ENCODE measurements around the gene CCDC201.
"Not testable (repeated sequence)": the region's sequence is repeated elsewhere in the genome, so short reads cannot be mapped to it uniquely, and the experiment has no call there.

CCDC201 gene

GRCh38 chr7:45817913-45818312 is 55.0 kb downstream of the CCDC201 start:
- DNase-seq (ENCODE audit: low read depth, low spot score) = not testable (repeated sequence)

- DNase-seq (ENCODE audit: low read depth, low spot score) = not testable (repeated sequence)
These were observed 55.9 kb downstream of the CCDC201 start for GRCh38 chr7:45817016-45817415.

DNA sequence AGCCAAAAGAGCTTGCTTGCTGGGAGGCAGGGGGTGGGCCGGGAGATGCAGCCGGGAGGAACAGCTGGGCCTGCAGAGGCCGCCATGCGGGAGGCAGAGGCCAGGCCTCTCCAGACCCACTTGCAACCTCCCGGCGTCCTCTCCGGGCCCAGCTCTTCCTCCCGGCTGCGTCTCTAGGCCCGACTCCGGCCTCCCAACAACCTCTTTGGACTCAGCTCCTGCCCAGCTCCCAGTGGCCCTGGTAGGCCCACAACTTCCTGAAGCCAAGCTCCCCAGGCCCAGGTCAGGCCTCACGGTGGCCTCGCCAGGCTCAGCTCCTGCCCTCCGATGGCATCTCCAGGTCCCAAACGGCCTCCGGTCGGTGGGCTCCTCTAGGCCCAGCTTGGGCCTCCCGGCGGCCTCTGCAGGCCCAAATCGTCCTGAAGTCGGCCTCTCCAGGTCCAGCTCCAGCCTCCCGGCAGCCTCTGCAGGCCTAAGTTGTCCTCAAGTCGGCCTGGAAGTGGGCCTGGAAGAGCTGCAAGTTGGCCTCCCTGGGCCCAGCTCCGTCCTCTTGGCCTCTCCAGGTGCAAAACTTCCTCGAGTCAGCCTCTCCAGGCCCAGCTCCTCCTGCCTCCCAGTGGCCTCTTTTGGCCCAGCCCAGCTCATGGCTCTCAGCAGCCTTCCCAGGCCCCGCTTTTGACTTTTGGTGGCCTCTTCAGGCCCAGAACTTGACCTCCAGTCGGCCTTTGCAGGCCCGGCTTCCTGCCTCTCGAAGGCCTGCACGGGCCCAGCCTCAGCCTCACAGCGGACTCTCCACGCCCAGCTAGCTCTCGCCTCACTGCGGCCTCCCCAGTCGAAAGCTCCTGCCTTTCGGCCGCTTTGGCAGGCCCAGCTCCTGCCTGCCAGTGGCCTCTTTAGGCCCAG is 58.4 kb downstream of the CCDC201 start:
- DNase-seq (ENCODE audit: low read depth, low spot score) = not testable (repeated sequence)

DNA sequence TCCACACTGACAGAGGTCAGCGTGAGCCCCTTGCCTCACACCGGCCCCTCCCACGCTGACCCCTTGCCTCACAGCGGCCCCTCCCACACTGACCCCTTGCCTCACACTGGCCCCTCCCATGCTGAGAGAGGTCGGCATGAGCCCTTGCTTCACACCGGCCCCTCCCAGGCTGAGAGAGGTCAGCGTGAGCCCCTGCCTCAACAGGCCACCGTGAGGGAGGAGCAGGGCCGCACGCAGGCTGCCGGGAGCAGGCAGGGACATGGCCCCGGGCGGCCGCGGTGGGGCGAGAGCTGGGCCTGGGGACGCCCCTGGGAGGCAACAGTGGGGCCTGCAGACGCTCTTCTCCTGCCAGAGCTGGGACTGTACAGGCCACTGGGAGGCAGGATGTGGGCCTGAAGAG is 59.1 kb downstream of the CCDC201 start:
- DNase-seq (ENCODE audit: low read depth, low spot score) = not testable (repeated sequence)

GRCh38 chr7:45812946-45813345 is 59.9 kb downstream of the CCDC201 start:
- no peak for DNase-seq (ENCODE audit: low read depth, low spot score)

DNA sequence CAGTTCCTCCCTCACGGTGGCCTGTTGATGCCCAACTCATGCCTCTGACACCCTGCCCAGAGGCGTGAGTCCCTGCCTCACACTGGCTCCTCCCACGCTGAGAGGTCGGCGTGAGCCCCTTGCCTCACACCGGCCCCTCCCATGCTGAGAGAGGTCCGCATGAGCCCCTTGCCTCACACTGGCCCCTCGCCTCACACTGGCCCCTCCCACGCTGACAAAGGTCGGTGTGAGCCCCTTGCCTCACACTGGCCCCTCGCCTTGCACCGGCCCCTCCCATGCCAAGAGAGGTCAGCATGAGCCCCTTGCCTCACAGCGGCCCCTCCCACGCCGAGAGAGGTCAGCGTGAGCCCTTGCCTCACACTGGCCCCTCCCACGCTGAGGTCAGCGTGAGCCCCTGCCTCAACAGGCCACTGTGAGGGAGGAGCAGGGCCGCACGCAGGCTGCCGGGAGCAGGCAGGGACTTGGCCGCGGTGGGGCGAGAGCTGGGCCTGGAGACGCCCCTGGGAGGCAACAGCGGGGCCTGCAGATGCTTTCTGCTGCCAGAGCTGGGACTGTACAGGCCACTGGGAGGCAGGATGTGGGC is 61.1 kb downstream of the CCDC201 start:
- DNase-seq (ENCODE audit: low read depth, low spot score) = not testable (repeated sequence)

DNA sequence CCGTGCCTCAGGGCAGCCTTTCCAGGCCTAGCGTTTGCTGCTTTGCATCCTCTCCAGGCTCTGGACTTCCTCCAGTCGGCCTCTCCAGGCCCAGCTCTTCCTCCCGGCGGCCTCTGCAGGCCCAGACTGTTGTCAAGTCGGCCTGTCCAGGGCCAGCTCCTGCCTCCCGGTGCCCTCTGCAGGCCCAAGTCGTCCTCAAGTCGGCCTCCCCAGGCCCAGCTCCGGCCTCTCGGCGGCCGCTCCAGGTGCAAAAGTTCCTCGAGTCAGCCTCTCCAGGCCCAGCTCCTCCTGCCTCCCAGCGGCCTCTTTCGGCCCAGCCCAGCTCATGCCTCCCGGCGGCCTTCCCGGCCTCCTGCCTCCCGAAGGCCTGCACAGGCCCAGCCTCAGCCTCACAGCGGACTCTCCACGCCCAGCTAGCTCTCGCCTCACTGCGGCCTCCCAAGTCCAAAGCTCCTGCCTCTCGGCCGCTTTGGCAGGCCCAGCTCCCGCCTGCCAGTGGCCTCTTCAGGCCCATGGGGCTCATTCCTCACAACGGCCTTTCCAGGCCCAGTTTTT is 62.4 kb downstream of the CCDC201 start:
- DNase-seq (ENCODE audit: low read depth, low spot score) = not testable (repeated sequence)

Measured in activated CD4-positive, CD25-positive, alpha-beta regulatory T cell treated with anti-CD3 and anti-CD28 coated beads, Interleukin-2, amount 50 U/mL, for 16 hours (primary cell).